Prostate gland (tissue), 2 donors: ENCODE data around the gene TSSC4. TPM values are rescaled to one million over a fixed set of nuclear protein-coding genes. Genes with fewer than 3 reads are reported as not detected.

ENCODE experiments used
- DNase-seq: peaks from one replicate; pipeline ENCODE4 v3.0.0-alpha.2; 2019; ENCODE audit warnings: low spot score
- H3K27ac ChIP-seq, 2 donors: fragments of 200-600 bp; sonication (generic); 2 replicates each; pipeline ENCODE4 v1.5.1; 2017 to 2019
- H3K27me3 ChIP-seq: fragments of 200-600 bp; sonication (generic); replicated peaks from 2 replicates; pipeline ENCODE4 v1.5.1; 2019; ENCODE audit not compliant: insufficient read depth
- H3K36me3 ChIP-seq, 2 donors: fragments of 200-600 bp; sonication (generic); 1 replicate in 1 of 2; 2 replicates in 1 of 2; pipeline versions ENCODE4 v1.5.1 to v1.8.1; 2017 to 2019
- H3K4me1 ChIP-seq: fragments of 200-600 bp; sonication (generic); replicated peaks from 2 replicates; pipeline ENCODE4 v1.5.1; 2019
- H3K4me3 ChIP-seq, 2 donors: fragments of 200-600 bp; sonication (generic); 2 replicates each; pipeline ENCODE4 v1.5.1; 2017 to 2019
- H3K9me3 ChIP-seq: fragments of 200-600 bp; sonication (generic); 2 replicates; pipeline ENCODE4 v1.5.1; 2017
- CTCF ChIP-seq, 4 experiments: fragments of 200-600 bp in 2 of 4; fragments of 450-650 bp in 2 of 4; sonication (generic) in 2 of 4; IDR thresholded peaks; 1 replicate in 3 of 4; 2 replicates in 1 of 4; pipeline ENCODE4 v1.5.1; 2016 to 2019; ENCODE audit warnings: antibody characterized with exemption in 4 of 4, mild to moderate bottlenecking in 2 of 4, moderate library complexity in 2 of 4
- POLR2A ChIP-seq: fragments of 450-650 bp; IDR thresholded peaks from one replicate; pipeline ENCODE4 v1.6.1; 2016; ENCODE audit warnings: antibody characterized with exemption, mild to moderate bottlenecking
- POLR2AphosphoS5 ChIP-seq: sonication (generic); formaldehyde crosslinking; IDR thresholded peaks from one replicate; pipeline ENCODE4 v1.6.1; 2017; ENCODE audit warnings: antibody characterized with exemption
- WGBS: methylation state at CpG from one replicate; pipeline ENCODE4 v1.1.5; 2018; 5-methylcytosine and 5-hydroxymethylcytosine counted together
- intact Hi-C: fragments of 100-400 bp; cut with DNase I; formaldehyde crosslinking; loops from one replicate; pipeline ENCODE4 v1.14.2; 2022
- total RNA-seq, 2 donors: library from RNA; depleted of rRNA; stranded (reverse); fragments of >200 nt; gene quantifications; one replicate each; pipeline ENCODE4 v1.1.0, GENCODE V29; 2016

The TSSC4 gene
- total RNA-seq, 2 donors from 2014 or later: 40.4 to 71.1 TPM

GRCh38 chr11:2425506-2425905 is 25.0 kb downstream of the TSSC4 start:
- H3K9me3 ChIP-seq: no peaks in the 10 kb centered on the region
- 98% methylated on average over 8 of the region's 8 CpGs for WGBS
- TF ChIP-seq CTCF (IDR thresholded peaks at IDR 0.05): no peak
- TF ChIP-seq POLR2AphosphoS5: no peak
- no peak for TF ChIP-seq POLR2A
- no peaks in the 10 kb centered on the region for H3K4me1 ChIP-seq
- H3K4me3 ChIP-seq: no peak overlapping the region
- no peaks in the 10 kb centered on the region for H3K27me3 ChIP-seq
- no peak overlapping the region for H3K27ac ChIP-seq
- intact Hi-C loops: loop anchor here (5.0 kb wide), 1 partner anchor 462 kb away; the partner anchor contains the start of gene CDKN1C
- no peak for DNase-seq
- H3K36me3 ChIP-seq: no peaks in the 10 kb centered on the region

- Histone ChIP-seq H3K27me3 (no peaks in the 10 kb centered on the region), H3K4me3 (no peak overlapping the region), H3K4me1 (no peaks in the 10 kb centered on the region), H3K9me3 (no peaks in the 10 kb centered on the region), H3K27ac (no peak overlapping the region), H3K36me3 (no peaks in the 10 kb centered on the region)
- WGBS: 93% methylated on average over 13 of the region's 13 CpGs
- DNase-seq: no peak
- intact Hi-C loops: loop anchor here (5.0 kb wide), 1 partner anchor 461 kb away; the partner anchor contains the start of gene CDKN1C
- TF ChIP-seq CTCF (IDR thresholded peaks at IDR 0.05) (no peak), POLR2AphosphoS5 (no peak), POLR2A (no peak)
Measured at GRCh38 chr11:2426221-2426620, 25.7 kb downstream of the TSSC4 start.

GRCh38 chr11:2426826-2427521 is 26.4 kb downstream of the TSSC4 start:
- intact Hi-C loops: loop anchor here (5.0 kb wide), 1 partner anchor 460 kb away; the partner anchor contains the start of gene CDKN1C
- DNase-seq: no peak
- WGBS: 78% methylated on average over 14 of the region's 14 CpGs

GRCh38 chr11:2427721-2428321 is 27.3 kb downstream of the TSSC4 start:
- 80% methylated on average over 12 of the region's 12 CpGs for WGBS
- Histone ChIP-seq H3K4me1 (no peaks in the 10 kb centered on the region), H3K27me3 (no peaks in the 10 kb centered on the region), H3K27ac (no peak overlapping the region), H3K36me3 (no peaks in the 10 kb centered on the region), H3K4me3 (no peak overlapping the region), H3K9me3 (no peaks in the 10 kb centered on the region)
- intact Hi-C loops: loop anchor here (2.0 to 5.0 kb wide), 2 partner anchors 103 to 459 kb away; partner anchors contain the start of gene CDKN1C
- no peak for TF ChIP-seq POLR2AphosphoS5
- no peak for TF ChIP-seq CTCF (IDR thresholded peaks at IDR 0.05)
- no peak for TF ChIP-seq POLR2A
- DNase-seq: no peak

More at GRCh38 chr11:2426826-2427521, 26.4 kb downstream of the TSSC4 start:
- TF ChIP-seq POLR2A: no peak
- no peak for TF ChIP-seq CTCF (IDR thresholded peaks at IDR 0.05)
- TF ChIP-seq POLR2AphosphoS5: no peak
- no peaks in the 10 kb centered on the region for H3K36me3 ChIP-seq
- no peak overlapping the region for H3K27ac ChIP-seq
- H3K9me3 ChIP-seq: no peaks in the 10 kb centered on the region
- no peak overlapping the region for H3K4me3 ChIP-seq
- H3K4me1 ChIP-seq: no peaks in the 10 kb centered on the region
- no peaks in the 10 kb centered on the region for H3K27me3 ChIP-seq
